NCI-H2196 treated with DMSO at 0.1 percent for 48 hours (cell line): Measurements from ENCODE around the gene ABCC9.

Source experiments
- DNase-seq: peaks from one replicate; lab custom pipeline; 2025; ENCODE audit not compliant: unreplicated experiment; lab: John Stamatoyannopoulos, UW

ABCC9 gene

GRCh38 chr12:21776175-21776574 is 165.1 kb downstream of the ABCC9 start:
- no peak for DNase-seq

DNA sequence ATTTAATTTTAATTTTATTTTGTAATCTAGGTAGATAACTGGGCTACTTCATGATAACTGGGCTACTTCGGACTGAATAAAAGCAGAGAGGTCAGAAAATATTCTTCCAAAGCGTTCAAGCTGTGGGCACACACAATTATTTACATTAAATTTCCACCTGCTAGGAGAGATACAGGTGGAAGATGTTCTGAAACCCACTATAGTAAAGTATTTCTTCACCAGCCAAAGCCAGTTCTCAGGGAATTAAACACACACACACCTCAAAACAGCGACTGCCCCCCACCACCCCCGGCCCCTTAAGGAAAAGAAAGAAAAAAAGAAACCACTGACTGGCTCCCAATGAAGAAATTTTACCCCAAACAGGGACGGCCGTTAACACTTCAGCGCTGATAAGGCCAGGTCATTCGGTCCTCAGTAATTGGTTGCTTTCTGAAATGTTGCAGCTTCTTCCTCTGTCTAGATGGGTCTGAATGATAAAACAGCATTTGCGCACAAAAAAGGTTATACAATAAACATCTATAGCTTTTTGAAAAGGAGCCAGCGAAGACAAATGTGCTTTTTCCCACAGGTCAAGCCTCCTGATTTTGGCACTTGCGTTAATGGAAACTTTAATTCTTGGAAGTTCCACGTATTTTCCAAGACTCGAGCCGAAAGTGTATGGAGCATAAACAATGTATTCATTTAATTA is 165.9 kb downstream of the ABCC9 start:
- no peak for DNase-seq

- no peak for DNase-seq
Measured at GRCh38 chr12:21774358-21775132, 166.7 kb downstream of the ABCC9 start, which contains the start of gene KCNJ8. TSS of gene KCNJ8 (minus strand) at chr12:21774706. CDS start at chr12:21773616, 1,090 bp downstream.

DNA sequence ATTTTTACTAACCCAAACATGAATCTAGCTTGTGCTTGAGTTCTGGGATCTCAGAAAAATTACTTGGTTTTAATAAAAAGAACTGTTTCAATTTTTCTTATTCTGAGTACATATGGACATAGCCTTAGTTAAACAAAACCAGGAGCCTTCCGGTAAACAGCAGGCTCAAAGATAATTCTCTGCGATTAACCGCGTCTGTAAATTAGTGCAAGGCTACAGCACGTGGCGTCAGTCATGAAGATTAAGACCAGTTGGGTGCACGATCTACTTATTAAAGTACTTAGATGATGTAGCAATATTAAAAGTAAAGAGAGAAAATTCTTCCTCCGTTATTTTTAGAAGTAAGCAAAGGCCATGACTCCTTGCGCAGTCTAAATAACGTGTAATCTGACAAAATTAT is 167.4 kb downstream of the ABCC9 start:
- no peak for DNase-seq

DNA sequence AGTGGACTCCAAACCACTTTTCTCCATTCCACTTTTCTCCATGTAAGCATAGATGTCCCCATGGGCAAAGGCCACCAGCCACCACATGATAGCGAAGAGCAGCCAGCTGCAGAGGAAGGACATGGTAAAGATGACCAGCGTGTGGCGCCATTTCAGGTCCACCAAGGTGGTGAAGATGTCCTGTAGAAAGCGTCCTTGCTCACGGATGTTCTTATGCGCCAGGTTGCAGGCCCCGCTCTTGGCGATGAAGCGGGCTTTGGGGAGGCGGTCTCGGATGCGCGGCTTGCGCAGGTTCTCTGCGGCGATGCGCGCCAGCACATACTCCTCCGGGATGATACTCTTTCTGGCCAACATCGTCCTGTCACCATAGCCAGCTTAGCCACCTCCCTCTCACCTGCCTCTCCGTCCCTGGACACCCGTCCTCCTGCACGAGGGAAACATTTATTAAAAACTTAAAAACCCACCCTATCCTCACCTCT is 167.9 kb downstream of the ABCC9 start:
- DNase-seq = no peak

DNA sequence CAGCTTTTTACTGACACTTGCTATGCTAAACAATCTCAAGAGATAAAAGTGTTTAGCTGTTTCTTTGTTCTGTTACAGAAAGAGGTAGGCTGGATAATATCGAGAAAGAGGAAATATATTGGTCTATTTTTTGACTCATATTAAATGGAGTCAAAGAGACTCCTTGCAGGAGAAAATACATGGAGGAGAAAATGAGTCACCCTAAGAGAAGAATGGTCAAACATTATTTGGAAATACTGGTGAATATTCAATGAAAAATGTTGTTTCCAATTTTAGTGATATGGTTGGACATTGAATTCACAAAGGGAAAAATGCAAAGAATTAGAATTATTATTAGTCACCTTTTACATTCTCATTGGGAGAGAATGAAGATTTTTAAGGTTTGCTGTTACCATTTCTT is 169.9 kb downstream of the ABCC9 start:
- DNase-seq = no peak

GRCh38 chr12:21769307-21769706 is 171.9 kb downstream of the ABCC9 start:
- no peak for DNase-seq

DNA sequence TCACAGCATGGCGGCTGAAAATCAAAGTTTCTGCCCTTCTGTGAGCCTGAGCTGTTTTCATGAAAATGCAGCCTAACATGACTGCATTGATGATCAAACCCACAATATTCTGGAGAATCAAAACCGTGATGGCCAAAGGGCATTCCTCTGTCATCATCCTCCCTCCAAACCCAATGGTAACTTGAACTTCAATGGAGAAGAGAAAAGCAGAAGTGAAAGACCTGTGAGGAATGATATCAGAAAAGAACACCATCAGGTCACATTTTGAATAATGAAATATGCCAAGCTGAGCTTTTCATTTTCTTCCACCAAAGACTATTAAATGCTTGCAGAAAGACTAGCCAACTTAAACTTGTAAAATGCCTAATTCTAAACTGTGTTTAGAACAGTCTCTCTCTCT is 174.8 kb downstream of the ABCC9 start:
- DNase-seq = no peak

GRCh38 chr12:21764950-21765349 is 176.3 kb downstream of the ABCC9 start:
- no peak for DNase-seq

DNA sequence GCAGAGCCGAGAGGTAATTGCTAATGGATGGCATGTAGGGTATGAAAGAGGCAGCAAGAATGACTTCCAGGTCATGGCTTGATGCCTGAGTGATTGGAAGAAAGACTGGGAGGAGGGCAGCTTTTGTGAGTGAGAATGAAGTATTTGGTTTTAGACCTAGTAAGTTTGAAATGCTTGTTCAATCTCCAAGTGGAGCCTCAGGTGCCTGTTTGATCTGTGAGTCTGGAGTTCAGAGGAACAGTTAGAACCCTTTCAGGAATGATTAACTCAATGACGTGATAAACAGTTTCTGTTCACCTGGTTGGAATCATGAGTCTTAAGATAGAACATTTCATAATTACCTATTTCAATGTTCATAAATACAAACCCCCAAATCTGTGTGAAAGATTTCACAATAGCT is 177.2 kb downstream of the ABCC9 start:
- no peak for DNase-seq

GRCh38 chr12:21763531-21763930 is 177.7 kb downstream of the ABCC9 start:
- no peak for DNase-seq

DNA sequence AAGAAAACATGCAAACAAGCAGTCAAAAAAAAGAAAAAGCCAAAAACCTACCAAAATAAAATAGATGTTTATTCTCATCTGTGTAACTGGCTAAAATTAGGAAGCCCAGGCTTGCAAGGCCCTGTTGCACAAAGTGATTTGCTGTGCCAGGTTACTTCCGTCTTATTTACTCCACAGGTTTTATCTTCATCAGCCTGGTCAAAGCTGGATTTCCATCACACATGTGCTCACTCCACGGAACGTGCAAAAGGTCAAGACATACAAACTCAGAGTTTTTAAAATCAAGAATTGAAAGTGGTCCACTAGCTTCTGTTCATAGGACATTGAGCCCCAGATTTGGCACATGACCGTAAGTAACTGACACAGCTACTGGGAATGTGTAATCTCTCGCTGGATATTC is 181.5 kb downstream of the ABCC9 start:
- DNase-seq = no peak

DNA sequence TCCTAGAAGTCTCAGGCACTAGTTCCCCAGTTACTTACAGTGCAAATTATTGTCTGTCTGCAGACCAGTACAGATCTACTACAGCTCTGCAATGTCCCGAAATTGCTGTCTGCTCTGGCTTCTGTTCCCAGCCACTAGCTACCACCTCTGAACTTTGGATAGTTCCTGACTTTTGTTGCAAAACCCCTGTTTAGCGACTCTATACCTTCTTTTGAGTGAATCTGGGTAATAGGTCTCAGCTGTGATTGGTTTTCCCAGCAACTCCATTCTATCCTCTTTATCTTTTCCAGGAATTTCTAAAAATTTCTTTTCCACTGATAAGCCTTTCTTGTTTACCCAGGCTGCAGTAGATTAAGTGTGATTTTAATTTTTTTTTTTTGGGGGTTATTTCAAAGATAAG is 183.5 kb downstream of the ABCC9 start:
- DNase-seq = no peak

DNA sequence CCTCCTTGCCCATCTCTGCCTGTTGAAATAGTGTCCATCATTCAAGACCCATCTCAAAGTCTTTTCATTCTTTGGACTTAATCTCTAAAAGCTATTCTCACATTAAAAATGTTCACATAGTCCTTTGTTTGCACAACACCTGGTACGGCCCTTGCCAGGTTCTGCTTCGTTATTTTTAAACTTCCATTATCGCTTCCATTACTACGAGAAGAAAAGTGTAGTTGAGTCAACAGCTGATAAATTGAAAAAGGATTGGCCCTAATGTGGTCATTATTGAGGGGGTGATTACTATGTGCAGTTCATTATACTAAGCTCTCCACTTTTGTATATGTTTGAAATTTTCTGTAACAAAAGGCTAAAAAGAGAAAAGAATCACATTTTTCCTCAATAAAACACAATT is 184.5 kb downstream of the ABCC9 start:
- DNase-seq = no peak

DNA sequence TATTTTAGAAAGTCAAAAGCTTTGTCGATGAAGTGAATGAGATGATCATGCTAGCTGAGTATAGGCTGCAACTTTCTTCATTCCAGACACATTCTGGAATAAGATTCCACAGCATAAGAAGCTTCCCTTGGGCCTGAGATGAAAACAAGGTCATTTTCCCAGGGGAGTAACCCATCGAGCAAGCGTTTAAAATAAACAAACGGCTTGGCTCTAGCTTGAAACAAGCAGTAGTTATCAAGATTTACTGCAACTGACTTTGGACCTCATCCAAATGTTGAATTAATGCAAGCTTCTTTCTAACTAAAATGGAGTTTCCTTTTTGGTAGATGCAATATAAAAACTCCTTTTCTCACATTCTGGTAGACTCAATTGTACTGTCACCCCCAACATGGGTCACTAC is 189.7 kb downstream of the ABCC9 start:
- DNase-seq = no peak
